ENCODE results near the gene MEIG1.
A peak's percentile ranks its signal among the peaks of the same experiment; 100 is the strongest.
"Not testable (repeated sequence)": the region's sequence is repeated elsewhere in the genome, so short reads cannot be mapped to it uniquely, and the experiment has no call there.

The MEIG1 gene, protein sequence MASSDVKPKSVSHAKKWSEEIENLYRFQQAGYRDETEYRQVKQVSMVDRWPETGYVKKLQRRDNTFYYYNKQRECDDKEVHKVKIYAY

DNA sequence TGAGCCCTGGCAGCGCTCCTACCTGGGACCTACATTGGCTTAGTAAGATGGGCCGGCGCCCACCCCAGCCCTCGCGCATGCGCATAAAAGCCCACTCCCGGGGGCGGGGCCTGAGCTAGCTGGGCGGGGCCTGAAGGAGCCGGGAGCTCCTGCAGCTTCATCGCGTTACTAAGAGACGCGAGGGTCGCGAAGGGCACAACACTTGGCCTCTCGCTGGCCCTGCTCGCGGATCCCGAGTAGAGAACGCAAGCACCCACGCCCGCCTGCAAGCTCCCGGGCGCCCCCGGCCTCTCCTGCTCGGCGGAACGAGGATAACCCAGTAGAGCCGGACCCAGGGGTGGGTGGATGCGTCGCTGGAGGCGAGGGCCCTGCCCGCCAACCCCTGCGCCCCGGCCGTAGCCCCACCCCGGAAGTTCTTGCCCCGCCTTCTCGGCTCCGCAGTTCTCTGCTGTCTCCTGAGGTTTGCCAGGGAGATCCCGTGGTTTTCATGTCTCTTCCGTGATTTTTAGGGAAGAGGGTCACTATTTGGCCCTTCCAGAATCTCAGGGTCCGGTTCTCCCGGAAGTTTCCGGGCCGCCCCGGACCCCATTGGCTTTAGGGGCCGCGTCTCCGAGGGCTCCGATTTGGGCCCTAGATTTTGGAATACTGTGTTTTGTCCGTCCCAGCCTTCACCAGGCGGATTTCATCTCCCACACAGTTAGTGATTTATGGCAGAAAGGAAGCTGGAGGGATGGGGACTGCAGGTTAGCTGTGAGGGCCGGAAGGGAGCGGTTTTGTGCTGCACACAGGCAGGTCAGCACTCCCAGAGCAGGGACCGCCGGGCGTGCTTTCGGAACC, at the start of gene MEIG1:
Gene MEIG1, plus strand, starts transcription at position 168 of the 837 bp plus-strand sequence. CDS start 7,081 bp downstream, outside the sequence.
- peak; percentile 85 to 86 for DNase-seq

DNA sequence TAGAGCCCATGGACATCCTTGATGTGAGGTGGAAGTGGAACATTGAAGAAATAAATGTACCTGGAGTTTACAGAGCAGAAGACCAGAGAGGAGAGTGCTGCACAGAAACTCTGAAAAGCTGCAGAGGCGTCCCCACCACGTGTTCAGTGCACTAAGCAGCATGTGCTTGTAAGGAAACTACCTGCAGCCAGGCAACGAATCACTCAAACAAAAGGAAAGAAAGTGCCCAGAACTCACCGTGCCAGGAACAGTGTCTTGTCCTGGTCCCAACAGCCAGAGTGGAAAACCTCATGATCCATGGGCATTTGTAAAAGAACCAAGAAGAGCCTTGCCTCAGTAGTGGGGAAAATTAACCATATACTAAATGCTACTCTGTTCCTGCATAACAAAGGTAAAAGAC, 48.2 kb upstream of the MEIG1 start:
- no peak for DNase-seq

DNA sequence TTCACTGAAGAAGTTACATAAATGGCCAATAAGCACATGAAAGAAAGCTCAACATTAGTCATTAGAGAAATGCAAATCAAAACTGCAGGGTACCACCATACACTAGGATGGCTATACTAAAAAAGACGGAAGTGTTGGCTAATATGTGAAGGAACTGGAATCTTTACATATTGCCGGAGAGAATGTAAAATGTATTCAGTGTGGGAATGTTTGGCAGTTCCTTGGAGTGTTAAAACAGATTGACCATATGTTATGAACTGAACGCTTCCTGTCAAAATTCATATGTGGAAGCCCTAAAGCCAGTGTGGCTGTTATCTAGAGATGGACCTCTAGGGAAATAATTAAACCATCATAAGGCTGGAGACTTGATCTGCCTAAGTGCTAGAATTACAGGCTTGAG, 47.4 kb upstream of the MEIG1 start:
- DNase-seq = no peak

DNA sequence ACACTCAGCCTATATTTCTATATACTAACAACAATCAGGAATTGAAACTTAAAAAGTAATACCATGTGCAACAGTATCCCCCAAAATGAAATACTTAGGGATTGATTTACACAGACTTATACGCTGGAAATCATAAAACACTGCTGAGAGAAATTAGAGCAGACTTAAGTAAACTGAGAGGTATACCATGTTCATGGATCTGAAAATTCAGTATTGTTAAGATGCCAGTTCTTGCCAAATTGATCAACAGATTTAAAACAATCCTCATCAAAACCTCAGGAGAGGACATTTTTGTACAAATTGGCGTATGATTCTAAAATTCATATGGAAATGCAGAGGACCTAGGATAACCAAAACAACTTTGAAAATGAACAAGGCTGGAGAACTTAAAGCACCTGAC, 42.6 kb upstream of the MEIG1 start:
- no peak for DNase-seq

DNA sequence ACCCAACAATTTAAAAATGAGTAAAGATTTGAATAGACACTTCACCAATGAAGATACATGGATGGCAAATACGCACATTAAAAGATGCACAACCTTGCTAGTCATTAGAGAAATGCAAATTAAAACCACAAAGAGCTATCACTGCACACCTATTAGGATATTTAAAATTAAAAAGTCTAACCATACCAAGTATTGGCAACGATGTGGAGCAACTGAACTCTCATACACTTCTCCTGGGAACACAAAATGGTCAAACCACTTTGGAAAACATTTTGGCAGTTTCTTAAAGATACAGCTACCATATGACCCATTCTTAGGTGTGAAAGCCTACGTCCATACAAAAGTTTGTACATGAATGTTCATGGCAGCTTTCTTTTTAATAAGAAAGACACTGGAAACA, 41.4 kb upstream of the MEIG1 start:
- no peak for DNase-seq

DNA sequence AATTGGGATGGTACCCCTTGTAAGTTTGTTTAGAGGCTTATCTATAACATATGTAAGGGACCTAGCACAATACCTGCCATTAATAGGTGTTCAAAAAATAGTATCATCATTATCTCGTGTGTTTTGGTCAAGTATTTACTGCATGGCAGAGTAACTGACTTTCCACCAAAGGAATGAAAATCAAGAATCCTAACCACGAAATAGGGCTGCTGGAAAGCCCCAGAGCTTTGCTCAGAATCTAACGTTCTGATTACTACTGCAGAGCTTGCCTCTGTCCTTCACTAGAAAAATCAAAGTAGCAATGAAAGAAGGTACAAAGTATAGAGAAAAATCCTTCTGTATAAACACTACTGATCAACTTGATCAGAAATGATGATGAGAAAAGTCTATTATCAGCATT, 40.2 kb upstream of the MEIG1 start:
- no peak for DNase-seq

DNA sequence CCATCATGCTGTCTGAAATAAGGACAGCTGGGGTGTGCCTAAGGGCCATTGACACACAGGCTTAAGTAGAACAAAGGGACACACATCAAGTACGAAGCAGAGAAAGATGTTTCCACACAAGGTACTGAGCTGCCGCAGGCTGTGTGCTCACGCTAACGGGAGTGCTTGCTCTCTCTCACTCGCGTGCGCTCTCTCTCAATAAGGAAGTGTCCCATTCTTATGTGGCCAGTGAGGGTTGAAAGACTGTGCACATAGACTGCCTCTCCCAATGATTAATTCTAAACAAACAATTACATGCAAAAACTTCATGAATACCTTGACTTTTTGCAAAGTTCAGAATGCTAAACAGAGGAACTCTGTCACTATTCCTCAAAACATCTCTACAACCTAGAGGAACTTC, 35.2 kb upstream of the MEIG1 start:
- no peak for DNase-seq

DNA sequence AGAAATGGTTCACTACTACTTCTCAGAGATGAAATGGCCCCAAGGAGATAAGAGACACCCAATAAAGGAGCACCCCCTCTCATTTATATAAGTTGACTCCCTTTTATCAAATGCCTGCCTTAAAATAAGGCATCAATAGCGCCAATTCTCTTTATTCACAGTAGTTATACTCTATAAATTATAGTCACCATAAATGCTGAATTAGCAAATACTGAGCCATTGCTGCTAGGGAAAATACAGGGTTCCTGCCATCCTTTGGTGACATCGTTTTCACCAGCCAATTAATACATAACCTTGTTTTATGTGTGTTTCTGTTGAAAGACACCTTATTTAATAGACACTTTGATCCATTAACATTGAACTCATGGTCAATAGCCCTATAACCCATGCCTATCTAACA, 33.9 kb upstream of the MEIG1 start:
- no peak for DNase-seq

DNA sequence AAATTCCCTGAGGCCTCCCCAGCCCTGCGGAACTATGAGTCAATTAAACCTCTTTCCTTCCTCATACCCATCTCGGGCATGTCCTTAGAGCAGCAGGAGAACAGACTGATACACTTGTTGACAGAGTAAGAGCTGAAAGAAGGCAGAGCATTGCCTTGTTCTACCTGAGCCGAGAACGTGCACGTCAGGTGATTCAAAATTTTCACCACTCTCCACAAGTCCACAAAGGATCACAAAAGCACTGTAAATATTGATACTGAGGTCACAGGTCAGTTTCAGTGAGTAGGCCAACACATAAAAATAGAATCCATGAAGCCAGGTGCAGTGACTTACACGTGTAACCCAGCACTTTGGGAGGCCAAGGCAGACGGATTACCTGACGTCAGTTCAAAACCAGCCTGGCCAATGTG, 33.1 kb upstream of the MEIG1 start:
- DNase-seq = no peak

DNA sequence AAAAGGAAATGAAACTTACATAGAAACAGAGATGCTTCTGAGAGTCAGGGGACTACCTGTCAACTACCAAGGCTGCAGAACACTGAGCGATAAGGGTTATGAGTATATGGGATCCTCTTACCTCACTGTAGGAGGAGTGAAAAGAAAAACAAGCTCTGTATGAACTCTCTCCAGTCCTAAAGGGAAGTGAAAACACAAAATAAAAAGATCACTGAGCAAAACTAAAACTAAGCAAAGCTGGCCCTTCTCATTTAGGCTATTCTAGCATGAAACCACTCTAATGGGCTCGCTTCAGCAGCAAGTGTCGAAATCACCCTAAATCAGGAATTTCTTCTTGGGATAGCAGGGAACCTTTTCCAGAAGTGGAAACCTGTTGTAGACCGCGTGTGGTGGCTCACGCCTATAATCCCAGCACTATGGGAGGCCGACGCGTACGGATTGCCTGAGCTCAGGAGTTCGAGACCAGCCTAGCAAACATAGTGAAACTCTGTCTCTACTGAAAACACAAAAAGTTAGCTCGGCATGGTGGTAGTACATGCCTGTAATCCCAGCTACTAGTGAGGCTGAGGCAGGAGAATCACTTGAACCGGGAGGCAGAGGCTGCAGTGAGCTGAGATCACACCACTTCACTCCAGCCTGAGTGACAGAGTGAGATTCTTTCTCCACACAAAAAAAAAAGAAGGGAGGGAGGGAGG, 32.3 kb upstream of the MEIG1 start:
- no peak for DNase-seq

DNA sequence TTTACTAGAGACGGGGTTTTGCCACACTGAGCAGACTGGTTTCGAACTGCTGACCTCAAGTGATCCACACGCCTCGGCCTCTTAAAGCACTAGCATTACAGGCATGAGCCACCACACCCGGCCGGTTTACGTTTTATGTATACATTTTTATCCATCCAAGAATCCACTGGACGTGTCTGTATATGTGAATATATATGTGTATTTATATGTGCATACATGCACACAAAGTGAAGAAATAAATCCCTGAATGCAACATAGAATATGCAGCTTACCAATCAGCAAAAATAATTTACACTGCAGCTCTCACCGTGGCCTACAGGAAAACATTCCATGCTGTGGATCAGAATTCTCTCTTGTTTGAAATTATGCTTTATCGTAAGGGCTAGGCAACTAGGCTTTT, 28.6 kb upstream of the MEIG1 start:
- no peak for DNase-seq

DNA sequence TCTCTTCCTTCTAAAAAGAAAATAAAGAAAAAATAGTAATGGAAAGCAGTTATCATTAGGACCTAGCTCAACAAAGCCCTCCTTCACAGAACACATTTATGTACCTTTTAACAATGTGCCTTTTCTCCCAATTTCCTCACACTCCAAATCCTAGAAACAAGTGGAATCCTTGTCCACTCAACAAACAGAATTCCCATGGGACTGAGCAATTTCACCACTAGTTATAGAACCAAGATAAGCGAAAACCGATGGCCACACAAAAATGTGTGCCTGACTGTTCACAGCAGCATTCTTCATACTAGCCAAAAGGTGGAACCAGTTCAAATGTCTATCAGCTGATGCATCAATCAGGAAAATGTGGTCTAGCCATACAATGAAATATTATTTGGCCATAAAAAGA, 22.6 kb upstream of the MEIG1 start:
- no peak for DNase-seq

DNA sequence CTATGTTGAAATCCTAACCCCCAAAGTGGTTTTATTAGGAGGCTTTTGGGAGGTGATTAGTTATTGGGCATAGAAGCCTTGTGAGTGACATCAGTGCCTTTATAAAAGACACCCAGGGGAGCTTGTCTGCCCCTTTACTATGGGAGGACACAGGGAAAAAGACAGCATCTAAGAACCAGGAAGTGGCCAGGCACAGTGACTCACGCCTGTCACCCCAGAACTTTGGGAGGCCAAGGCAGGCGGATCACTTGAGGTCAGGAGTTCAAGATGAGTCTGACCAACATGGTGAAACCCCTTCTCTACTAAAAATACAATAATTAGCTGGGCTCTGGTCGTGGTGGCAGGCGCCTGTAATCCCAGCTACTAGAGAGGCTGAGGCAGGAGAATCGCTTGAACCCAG, 20.2 kb upstream of the MEIG1 start:
- DNase-seq = not testable (repeated sequence)

DNA sequence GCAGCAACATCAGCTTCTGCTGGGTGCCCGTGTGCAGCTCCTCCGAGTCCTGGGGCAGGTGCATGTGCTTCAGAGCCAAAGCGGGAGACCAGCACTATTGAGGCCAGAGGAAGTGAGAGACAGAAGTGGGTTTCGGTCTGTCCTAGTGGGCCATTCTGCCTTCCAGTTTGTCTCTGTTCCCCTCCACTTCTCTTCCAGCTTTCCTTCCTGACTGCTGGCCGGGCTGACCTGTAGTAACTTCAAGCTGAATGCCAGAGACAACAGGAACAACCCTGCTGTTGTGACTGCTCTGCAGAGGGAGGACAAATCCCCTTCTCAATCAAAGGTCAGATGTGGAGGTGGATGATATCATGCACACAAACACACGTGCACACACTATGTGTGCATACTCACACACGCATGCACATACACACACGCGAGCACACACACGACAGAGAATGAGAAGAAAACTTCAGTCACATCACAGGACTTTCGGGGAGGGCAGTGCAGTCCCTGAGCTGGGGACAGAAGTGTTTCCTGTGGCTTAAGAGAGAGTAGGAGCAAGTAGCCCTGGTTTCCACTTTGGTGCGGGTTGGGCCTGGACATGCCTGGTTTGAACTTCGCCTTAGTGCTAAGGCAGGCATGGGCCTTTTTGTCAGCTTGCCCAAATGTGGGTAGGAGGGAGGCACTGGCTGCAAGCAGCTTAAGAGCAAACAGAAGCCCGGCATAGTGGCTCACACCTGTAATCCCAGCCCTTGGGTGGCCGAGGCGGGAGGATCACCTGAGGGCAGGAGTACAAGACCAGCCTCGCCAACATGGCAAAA, 16.8 kb upstream of the MEIG1 start:
- not testable (repeated sequence) for DNase-seq

DNA sequence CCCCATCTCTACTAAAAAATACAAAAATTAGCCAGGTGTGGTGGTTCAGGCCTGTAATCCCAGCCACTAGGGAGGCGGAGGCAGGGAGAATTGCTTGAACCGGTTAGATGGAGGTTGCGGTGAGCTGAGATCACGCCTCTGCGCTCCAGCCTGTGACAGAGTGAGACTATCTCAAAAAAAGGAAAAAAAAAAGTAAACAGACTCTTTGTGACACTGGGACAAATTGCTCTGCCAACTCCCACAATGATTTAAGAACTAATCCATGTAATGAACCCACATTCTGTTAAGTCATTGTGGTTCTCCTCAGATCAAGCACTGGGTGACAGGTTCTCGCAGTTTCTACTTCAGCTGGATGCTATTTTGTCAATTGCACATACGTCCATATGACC, 16.2 kb upstream of the MEIG1 start:
- DNase-seq = not testable (repeated sequence)

DNA sequence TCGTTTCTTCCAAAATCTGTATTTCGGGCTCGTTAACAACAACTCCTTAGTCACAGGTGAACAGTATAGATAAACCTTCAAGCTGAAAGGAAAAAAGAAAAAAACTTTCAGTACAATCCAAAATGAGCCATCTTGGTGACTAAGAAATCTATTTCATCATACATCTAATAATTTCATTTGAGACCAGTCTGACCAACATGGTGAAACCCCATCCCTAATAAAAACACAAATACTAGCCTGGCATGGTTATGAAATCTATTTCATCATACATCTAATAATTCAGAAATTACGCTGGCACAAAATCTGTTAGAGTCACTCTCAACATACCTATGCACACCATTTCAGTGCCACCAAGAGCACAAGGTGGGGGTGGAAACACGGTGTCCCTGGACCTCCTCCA, 14.1 kb upstream of the MEIG1 start:
- no peak for DNase-seq

DNA sequence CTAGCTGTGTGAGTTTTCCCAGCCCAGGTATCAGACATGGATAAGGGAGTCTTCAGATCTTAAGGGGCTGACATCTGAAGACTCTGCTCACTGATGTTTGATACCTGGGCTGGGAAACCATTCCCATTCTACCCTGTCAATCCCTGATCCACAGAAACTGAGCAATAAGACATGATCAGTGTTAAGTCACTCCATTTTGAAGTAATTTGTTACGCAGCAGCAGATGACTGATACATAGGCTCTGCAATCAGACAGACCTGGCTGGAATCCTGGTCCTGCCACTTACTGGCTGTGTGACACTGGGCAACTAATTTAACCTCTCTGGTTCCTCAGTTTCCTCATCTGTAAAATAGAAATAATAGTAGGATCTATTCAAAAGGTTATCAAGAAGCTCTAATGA, 11.9 kb upstream of the MEIG1 start:
- no peak for DNase-seq

DNA sequence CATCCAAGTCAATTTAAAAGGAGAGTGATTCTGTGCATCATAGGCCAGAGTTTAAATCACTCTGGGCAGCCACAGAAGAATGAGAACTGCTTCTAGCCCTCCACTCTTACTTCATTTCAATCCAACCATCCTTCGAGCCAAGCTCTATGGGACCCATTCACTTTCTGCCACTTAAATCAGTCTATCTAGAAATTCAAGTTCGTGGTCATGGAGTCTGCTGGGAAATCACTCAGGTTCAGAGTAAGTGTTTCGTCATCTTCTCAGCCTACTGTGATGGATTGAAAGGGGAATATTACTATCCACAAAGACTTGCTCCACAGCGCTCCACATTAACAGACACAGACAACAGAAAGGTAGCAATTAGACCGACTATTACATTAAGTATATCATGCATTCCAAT, 9.9 kb upstream of the MEIG1 start:
- no peak for DNase-seq

DNA sequence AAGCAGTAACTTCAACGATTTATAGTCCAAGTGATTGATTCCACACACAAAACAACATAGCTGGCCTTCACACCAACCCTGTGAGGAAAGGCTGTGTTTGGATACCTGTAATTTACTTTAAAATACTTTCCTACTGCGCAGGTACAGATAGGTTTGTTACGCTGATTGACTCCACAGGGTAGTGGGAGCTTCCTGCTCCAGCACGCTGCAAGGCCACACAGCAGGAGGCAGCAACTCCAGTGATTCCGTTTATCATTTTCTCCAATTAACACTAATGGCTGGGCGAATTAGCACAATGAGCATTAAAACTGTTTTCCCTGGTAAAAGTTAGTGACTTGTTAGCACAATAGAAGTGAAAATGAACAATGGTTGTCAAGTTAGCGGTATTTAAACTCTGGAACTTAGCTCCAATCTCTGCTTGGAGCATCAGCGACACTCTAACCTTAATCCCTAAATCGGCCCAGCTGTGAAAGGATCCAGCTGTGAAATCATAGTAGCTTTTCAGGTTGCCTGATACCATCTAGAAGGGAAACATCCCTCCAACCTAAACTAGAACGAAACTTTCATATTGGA, 6.3 kb upstream of the MEIG1 start:
- peak in 1 of 2 experiments; percentile 37 for DNase-seq

DNA sequence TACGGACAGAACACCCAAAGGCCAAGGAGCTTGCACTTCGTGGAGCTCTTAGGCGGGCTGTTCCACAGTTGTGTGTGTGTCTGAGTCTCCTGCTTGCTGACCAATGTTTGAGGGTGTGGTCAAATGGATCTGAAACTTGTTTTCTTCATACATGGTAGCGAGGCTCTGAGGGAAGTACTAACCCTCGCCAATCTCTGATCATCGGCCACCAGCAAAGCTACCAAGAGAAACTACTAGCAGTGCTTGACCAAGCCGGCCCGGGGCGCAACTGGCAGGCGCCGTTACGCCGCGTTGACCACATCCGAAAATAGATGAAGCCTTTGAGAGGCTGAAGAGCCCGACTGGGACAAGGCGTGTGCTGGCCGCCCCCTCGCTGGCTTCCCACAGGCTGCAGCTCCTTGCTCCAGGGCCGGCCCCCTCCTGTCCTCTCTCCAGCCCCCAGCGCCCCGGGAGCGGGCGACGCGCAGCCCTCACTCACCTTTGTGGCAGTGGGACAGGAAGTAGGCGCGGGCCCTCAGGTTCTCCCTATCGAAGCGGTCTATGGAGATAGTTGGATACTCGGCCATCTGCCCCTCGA, 5.7 kb upstream of the MEIG1 start:
- DNase-seq = no peak

DNA sequence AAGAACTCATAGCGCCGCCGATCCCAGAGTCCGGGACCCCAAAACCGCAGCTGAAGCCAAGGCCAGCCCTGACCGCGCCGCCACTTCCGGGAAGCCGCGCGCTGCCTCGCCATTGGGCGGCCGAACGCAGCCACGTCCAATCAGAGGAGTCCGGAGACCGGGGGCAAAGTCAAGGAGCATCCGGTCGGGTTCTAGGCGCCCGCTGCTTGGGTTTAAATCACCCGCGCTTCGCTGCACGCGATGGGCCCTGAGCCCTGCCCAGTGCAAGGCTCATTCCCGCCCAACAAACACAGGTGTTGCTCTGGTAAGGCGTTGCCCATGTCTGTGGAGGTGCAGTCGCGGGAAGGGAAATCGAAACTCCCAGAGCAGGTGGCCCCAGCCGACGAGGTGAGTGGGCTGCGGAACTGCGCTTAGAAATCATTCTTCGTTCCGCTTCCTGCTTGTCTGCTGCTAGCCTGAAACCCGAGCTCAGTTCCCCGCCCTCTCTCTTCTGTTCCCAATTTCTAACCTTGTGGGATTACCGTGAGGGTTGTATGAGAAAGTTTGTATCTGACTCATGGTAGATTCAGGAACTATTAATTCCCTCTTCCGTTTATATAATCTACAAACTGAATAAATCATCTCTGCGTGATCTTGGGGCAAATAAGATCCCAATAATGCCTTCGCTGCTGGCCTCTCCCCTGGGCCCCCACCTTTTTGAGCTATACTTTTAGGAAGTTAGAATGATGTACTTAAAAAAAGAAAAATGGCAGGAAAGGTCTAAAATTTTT, 5.0 kb upstream of the MEIG1 start, which contains the start of gene DCLRE1C:
Gene DCLRE1C, minus strand, starts transcription at position 96 of the 770 bp plus-strand sequence. Its CDS starts 86 bp downstream, at position 10.
- DNase-seq = peak; percentile 84 to 92

DNA sequence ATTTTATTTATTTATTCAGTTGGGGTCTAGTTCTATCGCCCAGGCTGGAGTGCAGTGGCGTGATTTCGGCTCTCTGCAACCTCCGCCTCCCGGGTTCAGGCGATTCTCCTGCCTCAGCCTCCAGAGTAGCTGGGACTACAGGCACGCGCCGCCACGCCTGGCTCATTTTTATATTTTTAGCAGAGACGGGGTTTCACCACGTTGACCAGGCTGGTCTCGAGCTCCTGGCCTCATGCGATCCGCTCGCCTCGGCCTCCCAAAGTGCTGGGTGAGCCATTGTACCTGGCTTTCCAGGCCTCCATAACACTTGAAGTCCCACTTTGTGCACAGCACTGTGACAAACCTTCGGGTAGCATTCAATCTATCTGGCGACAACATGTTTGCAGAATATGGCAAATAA, 4.3 kb upstream of the MEIG1 start:
- DNase-seq = no peak

All from NCI-H2081 (cell line).